ENCODE results near the gene GPR17.

Gene GPR17

GRCh38 chr2:127695491-127696472, 49.8 kb downstream of the GPR17 start:
- DNase-seq, result no peak

- DNase-seq, result no peak
Observed at GRCh38 chr2:127697482-127698180, 51.7 kb downstream of the GPR17 start.

- no peak for DNase-seq
Observed at GRCh38 chr2:127698553-127699355, 52.8 kb downstream of the GPR17 start.

DNA sequence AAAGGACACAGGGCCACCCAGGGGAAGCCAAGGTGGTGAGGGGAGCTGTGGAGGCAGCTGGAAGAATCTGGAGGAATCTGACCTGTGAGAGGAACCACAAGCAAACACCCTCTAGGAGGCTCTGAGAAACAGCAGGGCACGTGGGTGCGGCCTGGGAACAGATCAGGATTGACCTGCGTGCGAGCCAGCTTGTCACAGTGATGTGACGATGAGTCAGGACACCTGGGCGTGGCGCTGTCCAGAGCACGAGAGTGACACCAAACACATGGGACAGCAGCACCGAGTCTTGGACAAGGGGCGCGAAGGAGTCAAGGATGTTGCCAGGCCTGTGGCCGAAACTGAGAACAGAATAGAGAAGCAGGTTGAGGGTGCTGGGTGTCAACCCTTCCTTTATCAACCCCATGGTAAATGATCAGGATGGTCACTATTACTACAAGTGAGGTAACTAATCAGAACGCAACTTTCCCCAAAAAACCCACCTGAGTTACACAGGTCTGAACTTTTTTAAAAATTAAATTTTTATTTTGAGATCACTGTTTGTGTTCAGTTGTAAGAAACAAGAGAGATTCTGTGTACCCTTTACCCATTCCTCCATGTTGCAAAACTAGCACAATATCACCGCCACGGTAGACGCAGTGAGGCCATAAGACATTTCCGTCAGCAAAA, 54.7 kb downstream of the GPR17 start:
- DNase-seq, result no peak

- peak; percentile 46 for DNase-seq
Observed at GRCh38 chr2:127701193-127701650, 55.3 kb downstream of the GPR17 start, which contains the start of gene SFT2D3. Gene SFT2D3 (plus strand): TSS chr2:127701497. CDS start chr2:127701529, 32 bp downstream.

DNA sequence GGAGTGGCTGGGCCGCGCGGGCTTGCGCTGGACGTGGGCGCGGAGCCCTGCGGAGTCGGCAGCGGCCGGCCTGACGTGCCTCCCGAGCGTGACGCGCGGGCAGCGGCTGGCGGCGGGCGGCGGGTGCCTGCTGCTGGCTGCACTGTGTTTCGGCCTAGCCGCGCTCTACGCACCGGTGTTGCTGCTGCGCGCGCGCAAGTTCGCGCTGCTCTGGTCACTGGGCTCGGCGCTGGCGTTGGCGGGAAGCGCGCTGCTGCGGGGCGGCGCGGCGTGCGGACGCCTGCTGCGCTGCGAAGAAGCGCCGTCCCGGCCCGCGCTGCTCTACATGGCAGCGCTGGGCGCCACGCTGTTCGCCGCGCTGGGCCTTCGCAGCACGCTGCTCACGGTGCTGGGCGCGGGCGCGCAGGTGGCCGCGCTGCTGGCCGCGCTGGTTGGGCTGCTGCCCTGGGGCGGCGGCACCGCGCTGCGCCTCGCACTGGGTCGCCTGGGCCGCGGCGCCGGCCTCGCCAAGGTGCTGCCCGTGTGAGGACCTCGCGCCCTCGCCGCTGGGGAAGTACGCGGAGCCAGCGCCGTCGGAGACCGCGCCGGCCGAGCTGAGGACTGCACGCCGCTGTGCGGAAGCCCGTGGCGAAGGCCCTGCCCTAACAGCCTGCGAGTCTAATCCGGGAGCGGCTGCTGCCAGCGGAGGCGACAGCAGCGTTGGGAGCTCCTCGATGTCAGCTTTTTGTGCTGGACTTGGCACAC, 55.9 kb downstream of the GPR17 start:
- no peak for DNase-seq
